GM21381 (cell line): ENCODE data around the gene DNMT3A.

Source experiments
- ATAC-seq: cut with Tn5 transposase; IDR thresholded peaks from one replicate; pipeline ENCODE4 v1.9.1; 2021; ENCODE audit warnings: mild to moderate bottlenecking, moderate library complexity; ENCODE audit not compliant: unreplicated experiment

DNMT3A gene

GRCh38 chr2:25328152-25329085, 13.3 kb downstream of the DNMT3A start:
- no peak for ATAC-seq

DNA sequence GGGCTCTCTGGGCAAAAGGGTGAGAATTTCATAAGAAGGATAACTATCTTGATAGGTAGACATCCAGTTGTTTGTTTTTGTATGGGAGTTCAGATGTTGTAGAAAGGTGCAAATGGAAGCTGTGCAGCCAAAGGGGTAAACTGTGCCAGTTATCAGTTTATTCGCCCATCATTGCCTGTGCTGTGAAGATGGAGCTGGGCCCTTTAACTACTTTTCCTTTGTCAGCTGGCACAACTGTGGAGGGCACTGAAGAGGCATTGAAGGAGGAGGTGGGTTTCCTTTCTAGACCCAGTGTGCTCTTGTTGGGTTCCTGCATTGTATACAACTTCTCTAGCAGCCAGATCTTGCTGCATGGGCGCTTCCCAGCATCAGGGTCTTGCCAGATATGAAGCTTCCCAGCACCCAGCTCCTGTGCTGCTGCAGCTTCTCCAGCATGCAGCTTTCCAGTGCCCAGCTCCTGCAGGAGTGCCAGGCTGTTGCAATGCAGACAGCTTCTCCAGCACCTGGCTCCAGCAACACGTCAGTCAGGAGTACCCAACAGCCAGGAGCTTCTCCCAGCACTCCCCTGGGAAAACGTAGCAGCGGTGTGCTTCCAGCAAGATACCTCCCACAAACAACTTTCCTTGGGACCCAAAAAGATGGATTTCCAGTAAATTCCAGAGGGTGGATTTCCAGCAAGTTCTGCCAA, 15.3 kb downstream of the DNMT3A start:
- no peak for ATAC-seq

DNA sequence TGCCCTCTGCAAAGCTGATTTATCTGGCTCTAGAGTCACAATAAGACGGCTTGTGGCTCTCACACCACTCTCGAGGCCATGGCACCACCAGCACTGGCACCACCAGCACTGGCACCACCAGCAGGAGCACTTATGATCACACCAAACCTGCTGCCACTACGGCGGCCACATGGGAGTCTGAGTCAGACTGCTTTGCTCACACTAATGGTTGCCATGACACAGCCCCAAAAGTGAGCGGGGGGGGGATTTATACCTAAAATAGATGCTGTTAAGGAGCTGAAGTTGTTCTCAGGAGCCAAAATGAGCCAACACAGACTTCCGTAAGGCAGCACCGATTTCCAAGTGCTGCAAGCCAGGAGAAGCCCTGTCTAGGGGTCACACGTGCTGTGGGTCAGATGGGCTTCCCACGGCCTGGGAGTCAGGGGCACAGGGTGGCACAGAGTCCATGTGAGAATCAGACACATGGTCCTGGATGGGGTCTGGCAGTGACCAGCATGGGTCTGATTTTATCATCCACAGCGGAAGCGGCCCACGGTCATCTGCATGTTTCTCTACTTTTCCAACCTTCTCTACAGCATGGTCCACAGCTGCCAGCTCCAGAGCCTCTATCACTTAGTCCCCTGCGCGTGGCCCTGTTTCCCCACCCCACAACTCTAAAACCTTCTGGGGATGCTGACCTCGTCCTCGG, 16.7 kb downstream of the DNMT3A start:
- no peak for ATAC-seq

GRCh38 chr2:25324251-25324650, 17.5 kb downstream of the DNMT3A start:
- ATAC-seq: no peak

- ATAC-seq: no peak
Observed at GRCh38 chr2:25323610-25324189, 18.0 kb downstream of the DNMT3A start.

DNA sequence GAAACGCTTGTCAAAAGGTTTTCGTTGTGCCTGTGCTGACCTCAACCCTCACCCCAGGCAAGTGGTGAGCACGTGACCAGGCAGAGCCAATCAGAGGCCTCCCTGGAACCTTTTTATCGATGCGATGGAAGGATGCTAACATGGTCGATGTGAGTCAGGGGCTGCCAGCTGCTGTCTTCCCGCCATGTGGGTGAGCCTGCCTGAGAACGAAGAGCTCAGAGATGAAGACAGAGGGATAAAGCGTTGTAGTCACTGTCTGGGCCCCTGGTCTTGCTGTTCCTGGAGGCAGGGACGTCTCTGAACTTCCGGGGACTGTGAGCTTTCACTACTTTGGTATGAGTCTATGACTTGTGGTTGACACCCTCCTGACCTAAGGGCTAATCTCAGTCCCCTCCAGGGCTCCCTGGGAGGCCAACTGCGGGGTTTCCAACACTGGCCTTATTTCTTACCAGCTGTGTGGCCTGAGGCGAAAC, 18.6 kb downstream of the DNMT3A start:
- no peak for ATAC-seq

- no peak for ATAC-seq
Observed at GRCh38 chr2:25322312-25322711, 19.4 kb downstream of the DNMT3A start.

GRCh38 chr2:25320077-25320476, 21.6 kb downstream of the DNMT3A start:
- ATAC-seq: no peak

DNA sequence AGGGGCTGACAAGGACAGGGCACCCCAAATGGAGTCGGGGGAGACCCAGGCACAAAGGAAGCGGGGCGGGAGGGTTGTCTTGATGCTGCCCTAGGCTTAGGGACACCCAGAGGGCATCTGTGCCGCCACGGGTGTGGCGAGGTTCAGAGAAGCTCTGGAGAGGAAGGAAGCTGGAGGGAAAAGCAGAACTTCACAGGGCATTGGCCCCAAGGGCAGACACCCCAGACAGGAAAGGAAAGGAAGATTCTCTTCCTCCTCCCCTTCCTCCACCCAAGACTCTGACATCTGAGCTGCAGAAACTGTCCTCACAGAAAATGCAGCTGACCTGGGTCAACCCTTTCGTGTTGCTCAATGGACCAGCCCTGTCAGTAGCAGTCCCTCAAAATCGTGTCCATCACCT, 25.6 kb downstream of the DNMT3A start:
- no peak for ATAC-seq

- no peak for ATAC-seq
Observed at GRCh38 chr2:25315316-25315680, 26.4 kb downstream of the DNMT3A start.

- peak; percentile 72 for ATAC-seq
Observed at GRCh38 chr2:25314514-25315315, 27.0 kb downstream of the DNMT3A start.

GRCh38 chr2:25313711-25314513, 27.8 kb downstream of the DNMT3A start:
- ATAC-seq: no peak

GRCh38 chr2:25312958-25313710, 28.6 kb downstream of the DNMT3A start:
- ATAC-seq: no peak

DNA sequence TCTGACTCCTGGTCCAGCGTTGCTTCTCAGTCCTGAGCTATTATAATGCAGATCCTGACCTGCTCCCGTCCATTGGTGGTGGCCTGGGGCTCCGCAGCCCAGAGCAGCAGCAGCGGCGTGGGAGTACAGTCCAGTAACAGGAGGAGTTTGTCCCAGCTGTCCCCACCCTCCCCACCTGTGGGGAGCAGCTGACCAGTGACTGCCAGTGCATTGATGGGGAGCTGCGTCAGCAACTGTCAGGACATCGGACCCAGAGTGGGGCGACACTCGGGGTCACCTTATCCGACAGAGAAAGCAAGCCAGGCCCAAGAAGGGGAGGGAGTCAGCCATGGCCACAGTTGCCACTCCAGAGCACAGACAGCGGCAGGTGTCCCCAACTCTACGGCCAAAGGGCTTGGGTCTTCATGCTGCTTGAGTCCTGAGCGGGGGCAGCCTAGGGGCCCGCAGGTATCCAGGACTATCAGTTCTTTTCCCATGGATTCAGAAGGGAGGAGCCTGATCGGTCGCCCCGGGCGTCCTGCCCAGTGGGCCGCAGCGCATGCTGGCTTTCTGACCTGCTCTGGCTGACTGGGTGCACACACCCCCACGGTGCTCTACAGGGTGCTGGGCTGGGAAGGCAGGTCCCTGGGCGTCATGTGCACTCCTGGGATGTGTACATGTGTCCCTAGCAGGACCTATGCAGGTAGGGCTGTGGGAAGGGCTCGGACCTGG, 29.7 kb downstream of the DNMT3A start:
- ATAC-seq: no peak

DNA sequence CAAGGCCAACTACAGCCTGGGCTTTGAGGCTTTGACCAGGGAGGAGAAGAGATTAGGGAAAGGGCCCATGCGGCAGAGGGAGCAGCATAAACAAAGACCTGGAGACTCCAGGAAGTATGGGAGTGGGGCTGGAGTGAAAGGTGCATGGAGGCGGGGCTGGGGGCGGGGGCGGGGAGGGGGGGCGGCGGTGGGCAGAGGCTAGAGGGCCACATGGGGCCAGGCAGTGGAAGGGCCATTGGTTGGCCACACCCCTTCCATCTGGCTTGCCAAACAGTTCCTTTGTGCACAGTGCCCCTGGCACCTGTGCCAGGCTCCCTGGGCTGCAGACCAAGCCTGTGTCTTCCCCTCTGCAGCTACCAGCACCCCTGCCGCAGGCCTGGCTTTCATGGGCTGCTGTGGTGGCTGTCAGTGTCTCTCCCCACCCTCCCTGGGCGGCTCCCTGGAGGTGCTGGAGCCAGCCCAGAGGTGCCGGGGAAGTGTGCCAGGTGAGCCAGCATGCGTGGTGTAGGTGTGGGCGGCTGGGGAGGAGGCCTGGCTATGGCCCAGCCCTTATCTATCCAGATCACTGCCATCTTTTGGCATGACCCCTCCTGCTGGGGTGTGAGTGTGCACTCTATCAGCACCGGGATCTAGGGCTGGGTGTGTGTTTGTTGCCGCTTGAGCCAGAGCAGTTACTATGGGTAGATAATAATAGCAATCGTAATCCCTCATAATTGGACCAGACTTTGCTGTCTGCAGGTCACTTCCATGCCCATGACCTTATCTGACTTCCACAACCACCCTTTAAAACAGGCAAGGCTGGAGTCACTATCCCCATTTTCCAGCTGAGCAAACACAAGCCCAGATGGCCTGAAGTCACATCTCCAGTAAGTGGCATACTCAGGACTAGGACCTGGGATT, 30.5 kb downstream of the DNMT3A start:
- no peak for ATAC-seq

DNA sequence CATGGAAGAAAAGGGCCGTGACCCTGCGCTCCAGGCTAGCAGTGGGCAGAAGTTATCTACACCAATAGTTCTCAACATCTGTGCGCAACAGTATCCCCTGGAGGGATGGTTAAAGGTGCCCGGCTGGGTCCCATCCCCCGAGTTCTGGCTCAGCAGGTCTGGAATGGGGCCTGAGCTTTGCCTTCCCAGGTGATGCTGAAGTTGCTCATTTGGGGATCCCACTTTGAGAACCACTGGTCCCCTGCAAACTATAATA, 31.1 kb downstream of the DNMT3A start:
- no peak for ATAC-seq

DNA sequence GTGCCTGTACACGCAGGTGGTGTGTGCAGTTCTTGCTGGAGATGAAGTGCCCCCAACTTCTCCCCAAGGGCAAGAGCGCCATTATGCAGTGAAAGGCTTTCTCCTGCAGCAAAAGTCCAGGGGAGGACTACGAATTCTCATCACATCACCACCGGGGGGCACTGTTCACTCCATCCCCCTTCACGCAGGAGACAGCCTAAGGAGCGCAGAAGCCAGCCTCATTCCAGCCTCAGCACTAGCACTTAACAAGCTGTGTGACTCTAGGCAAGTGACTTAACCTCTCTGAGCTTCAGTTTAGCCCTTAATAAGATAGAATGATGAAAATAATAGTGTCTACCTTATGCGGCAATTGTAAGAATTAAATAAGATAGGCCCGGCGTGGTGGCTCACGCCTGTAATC, 32.3 kb downstream of the DNMT3A start:
- no peak for ATAC-seq
